Measurements from ENCODE around the gene SESN3.

The SESN3 gene

DNA sequence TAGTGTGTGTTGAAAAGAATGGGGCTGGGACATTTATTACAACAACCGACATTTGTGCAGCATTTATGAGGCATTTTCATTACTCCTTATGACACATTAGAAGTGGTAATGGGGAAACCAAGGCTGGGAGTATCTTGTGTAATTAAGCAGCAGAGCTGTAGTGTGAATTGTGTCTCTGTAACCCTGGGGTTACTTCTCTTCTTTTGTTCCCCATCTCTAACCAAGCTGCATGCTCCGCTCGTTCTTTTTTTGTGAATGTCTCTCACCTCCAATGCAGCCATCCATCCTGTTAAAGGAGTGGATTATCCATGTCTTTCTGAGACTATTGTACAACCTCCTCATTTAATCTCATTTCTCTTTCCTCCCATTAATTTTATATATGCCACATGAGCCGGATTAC is 75.6 kb downstream of the SESN3 start:
- TF ChIP-seq EZH2phosphoT487 (IDR thresholded peaks at IDR 0.05; ENCODE audit: borderline replicate concordance, low read length): no peak
- TF ChIP-seq, protein P1, sequence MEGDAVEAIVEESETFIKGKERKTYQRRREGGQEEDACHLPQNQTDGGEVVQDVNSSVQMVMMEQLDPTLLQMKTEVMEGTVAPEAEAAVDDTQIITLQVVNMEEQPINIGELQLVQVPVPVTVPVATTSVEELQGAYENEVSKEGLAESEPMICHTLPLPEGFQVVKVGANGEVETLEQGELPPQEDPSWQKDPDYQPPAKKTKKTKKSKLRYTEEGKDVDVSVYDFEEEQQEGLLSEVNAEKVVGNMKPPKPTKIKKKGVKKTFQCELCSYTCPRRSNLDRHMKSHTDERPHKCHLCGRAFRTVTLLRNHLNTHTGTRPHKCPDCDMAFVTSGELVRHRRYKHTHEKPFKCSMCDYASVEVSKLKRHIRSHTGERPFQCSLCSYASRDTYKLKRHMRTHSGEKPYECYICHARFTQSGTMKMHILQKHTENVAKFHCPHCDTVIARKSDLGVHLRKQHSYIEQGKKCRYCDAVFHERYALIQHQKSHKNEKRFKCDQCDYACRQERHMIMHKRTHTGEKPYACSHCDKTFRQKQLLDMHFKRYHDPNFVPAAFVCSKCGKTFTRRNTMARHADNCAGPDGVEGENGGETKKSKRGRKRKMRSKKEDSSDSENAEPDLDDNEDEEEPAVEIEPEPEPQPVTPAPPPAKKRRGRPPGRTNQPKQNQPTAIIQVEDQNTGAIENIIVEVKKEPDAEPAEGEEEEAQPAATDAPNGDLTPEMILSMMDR (IDR thresholded peaks at IDR 0.05; ENCODE audit: low read depth, low read length, poor library complexity, severe bottlenecking): no peak
- no peaks in the 10 kb centered on the region for H3K79me2 ChIP-seq (ENCODE audit: control insufficient read depth, low read length)
- no peak overlapping the region for H3K4me2 ChIP-seq (ENCODE audit: low read length)
- no peaks in the 10 kb centered on the region for H3K9me3 ChIP-seq (ENCODE audit: control insufficient read depth, insufficient read depth, low read length)
- no peak overlapping the region for H3K4me3 ChIP-seq (ENCODE audit: low read length)
- no peaks in the 10 kb centered on the region for H3K9me2 ChIP-seq (replicated peaks; ENCODE audit: control insufficient read depth, low read length)
- no peaks in the 10 kb centered on the region for H3F3A ChIP-seq (ENCODE audit: control insufficient read depth, insufficient read depth)
- H4K20me1 ChIP-seq (ENCODE audit: control insufficient read depth, insufficient read depth, low read depth, low read length): no peaks in the 10 kb centered on the region
- no peak overlapping the region for H3K27ac ChIP-seq (ENCODE audit: low read depth, low read length)
- H3K27me3 ChIP-seq (ENCODE audit: control insufficient read depth, low read length): no peaks in the 10 kb centered on the region
- no peaks in the 10 kb centered on the region for H3K36me3 ChIP-seq (ENCODE audit: control insufficient read depth, low read length)
- H3K4me1 ChIP-seq (ENCODE audit: control insufficient read depth, low read length): peaks cover 40% of the 10 kb centered on the region

DNA sequence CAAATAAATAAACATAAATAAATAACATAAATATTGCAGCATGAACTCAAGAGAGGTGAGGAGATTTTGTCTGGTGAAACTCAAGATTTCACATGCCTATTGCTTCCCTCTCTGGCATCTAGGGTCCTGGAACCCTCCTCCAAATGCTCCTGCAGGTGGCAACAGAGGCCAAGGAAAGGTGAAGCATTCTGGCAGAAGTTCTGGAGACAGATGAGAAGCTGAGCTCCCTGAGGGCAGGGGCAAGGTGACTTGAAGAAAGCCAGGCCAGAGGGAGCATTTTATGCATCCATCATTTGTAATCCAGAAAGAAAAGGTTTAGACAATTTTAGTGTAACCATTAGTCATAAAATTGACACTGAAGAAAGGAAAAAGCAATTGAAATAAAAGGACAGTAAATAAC is 76.5 kb downstream of the SESN3 start:
- TF ChIP-seq, protein P1 (IDR thresholded peaks at IDR 0.05; ENCODE audit: low read depth, low read length, poor library complexity, severe bottlenecking): peak; percentile 61
- no peak for TF ChIP-seq EZH2phosphoT487 (IDR thresholded peaks at IDR 0.05; ENCODE audit: borderline replicate concordance, low read length)
- Histone ChIP-seq H4K20me1 (ENCODE audit: control insufficient read depth, insufficient read depth, low read depth, low read length) (no peaks in the 10 kb centered on the region), H3F3A (ENCODE audit: control insufficient read depth, insufficient read depth) (no peaks in the 10 kb centered on the region), H3K27me3 (ENCODE audit: control insufficient read depth, low read length) (no peaks in the 10 kb centered on the region), H3K27ac (ENCODE audit: low read depth, low read length) (no peak overlapping the region), H3K4me1 (ENCODE audit: control insufficient read depth, low read length) (peaks cover 46% of the 10 kb centered on the region), H3K4me3 (ENCODE audit: low read length) (no peak overlapping the region), H3K36me3 (ENCODE audit: control insufficient read depth, low read length) (no peaks in the 10 kb centered on the region), H3K9me2 (replicated peaks; ENCODE audit: control insufficient read depth, low read length) (no peaks in the 10 kb centered on the region), H3K79me2 (ENCODE audit: control insufficient read depth, low read length) (no peaks in the 10 kb centered on the region), H3K4me2 (ENCODE audit: low read length) (peak overlapping the region; percentile 58), H3K9me3 (ENCODE audit: control insufficient read depth, insufficient read depth, low read length) (no peaks in the 10 kb centered on the region)

DNA sequence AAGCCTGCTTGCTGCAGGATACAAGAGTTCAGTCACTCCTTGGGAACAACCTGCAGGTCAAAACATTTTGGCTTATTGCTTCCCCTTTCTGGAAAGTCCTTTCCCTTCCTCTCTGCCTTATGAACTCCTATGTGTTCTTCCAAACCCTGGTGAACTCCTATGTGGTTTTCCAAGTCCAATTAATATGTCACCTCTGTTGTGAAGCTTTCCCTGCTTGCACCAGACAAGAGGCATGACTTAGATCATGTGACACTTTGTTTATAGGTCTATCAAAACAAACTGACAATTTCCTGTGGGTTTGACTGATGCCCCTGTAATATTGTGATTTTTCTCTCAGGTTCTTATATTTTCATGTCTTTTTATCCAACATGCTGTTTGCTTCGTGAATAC is 77.2 kb downstream of the SESN3 start:
- Histone ChIP-seq H3K4me1 (ENCODE audit: control insufficient read depth, low read length) (peaks cover 50% of the 10 kb centered on the region), H3K4me3 (ENCODE audit: low read length) (peak overlapping the region; percentile 50), H3K9me2 (replicated peaks; ENCODE audit: control insufficient read depth, low read length) (no peaks in the 10 kb centered on the region), H3K9me3 (ENCODE audit: control insufficient read depth, insufficient read depth, low read length) (no peaks in the 10 kb centered on the region), H3K36me3 (ENCODE audit: control insufficient read depth, low read length) (no peaks in the 10 kb centered on the region), H4K20me1 (ENCODE audit: control insufficient read depth, insufficient read depth, low read depth, low read length) (no peaks in the 10 kb centered on the region), H3F3A (ENCODE audit: control insufficient read depth, insufficient read depth) (no peaks in the 10 kb centered on the region), H3K79me2 (ENCODE audit: control insufficient read depth, low read length) (no peaks in the 10 kb centered on the region), H3K4me2 (ENCODE audit: low read length) (peak overlapping the region; percentile 58), H3K27ac (ENCODE audit: low read depth, low read length) (no peak overlapping the region), H3K27me3 (ENCODE audit: control insufficient read depth, low read length) (no peaks in the 10 kb centered on the region)
- no peak for TF ChIP-seq EZH2phosphoT487 (IDR thresholded peaks at IDR 0.05; ENCODE audit: borderline replicate concordance, low read length)
- TF ChIP-seq, protein P1 (IDR thresholded peaks at IDR 0.05; ENCODE audit: low read depth, low read length, poor library complexity, severe bottlenecking): no peak

Measured in DOHH2 (cell line).